Head of caudate nucleus (tissue), 42 donors: ENCODE data around the gene ETV5.
A peak's percentile ranks its signal among the peaks of the same experiment; 100 is the strongest.

Source experiments
- DNase-seq, 42 donors: peaks; one replicate each; pipeline versions ENCODE4 v3.0.0 to v3.0.0-alpha.2; 2020 to 2021; ENCODE audit warnings: mixed read lengths in 7 of 42
- intact Hi-C: fragments of 100-400 bp; cut with DNase I; formaldehyde crosslinking; loops from one replicate; pipeline ENCODE4 v1.15.0; 2022

The ETV5 gene

DNA sequence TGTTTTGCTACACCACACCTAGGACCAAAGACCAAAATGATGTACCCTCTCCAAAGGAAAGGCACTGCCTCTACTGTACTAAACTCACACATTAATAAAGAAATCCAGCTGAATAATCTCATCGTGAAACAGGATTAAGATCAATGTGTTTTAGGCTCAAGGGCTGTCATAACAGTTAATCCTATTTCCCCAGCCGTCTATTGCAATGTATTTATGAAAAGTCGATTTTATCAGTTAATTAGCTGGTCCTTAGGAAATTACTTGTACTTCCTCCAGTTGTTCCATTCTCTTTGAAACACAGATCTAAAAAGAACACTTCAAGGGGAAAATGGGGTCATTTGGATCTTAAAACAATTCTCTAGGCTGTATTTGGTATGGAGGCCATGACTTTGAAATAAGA, 8.5 kb downstream of the ETV5 start:
- intact Hi-C loops, result no loop called here

DNA sequence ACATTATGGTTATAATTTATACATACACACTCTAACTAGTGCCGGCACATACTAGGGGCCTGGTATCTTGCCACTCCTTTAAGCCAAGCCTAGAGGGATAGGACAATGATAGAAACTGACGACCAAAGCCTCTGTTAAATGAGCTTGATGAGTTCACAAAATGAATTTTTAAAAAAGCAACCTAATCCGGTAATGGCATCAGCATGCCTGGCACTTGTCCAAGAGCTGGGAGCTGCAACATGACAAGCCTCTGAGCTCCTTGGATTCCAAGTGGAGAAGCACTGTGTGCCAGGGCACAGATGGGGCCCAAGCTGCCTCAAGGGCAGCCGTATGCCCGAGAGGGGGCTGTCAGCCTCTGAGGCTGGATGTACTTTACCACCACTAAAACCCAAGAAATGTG, 9.7 kb downstream of the ETV5 start:
- DNase-seq, result peak in 26 of 42 donors; percentile 15 to 80 (median 46)
- intact Hi-C loops, result loop anchor here (5.0 kb wide), 1 partner anchor 52 kb away; no protein-coding TSS in a partner anchor

More for the DNA sequence above, 8.5 kb downstream of the ETV5 start:
- no peak for DNase-seq

DNA sequence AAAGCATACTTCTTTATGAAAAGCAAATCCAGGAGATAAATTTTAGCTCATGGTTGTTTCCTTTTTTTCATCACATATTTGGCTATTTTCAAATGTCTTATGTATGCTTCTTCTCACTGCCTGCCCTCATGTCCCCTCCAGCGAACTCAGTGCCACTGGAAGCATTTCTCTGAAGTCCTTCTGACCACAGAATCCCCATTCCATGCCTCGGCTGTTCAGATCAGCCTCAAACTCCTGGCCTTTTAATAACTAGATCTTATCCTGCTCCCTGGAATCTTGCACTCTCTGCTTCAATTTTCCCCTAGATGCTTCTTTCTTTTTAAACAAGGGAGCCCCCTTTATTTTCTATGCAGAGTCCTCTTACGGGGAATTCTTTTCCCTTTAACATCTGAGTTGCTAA, 10.1 kb downstream of the ETV5 start:
- intact Hi-C loops, result loop anchor here (5.0 kb wide), 1 partner anchor 51 kb away; no protein-coding TSS in a partner anchor
- no peak for DNase-seq

DNA sequence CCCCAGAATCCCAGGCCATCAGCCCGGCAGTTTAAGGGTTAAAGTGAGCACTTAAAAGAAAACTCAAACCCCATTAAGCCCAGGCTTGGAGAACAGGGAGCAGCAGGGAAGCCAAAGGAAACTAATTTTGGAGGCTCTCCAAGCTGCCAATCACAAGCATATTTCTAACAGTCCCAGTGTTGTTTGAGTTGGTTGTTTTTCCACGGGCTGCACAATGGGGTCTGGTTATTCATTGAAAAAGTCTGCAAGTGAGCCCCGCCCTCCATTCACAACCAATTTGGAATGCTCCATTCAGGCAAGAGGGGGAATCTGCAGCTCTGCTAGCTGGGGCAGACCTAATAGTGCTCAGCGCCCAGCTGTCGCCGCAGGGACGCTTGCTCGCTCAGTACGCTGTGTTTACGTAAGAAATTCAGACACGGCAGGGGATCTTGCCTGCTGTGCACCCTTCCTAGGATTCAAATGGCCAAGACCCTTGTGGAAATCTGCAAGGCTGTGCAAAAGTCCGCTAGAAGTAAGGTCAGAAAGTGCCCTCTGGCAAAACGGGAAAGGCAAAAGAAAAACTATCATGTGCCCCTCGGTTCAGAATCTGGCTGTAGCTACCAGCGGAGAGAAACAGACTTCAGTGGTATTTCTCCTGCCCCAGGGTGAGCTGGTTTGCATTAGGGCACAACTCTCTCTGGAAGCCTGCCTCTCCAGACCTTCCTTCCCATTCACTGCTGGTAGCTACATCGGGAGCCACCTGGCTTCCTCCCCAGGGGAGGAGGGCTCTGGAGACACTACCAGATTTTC, 11.0 kb downstream of the ETV5 start:
- DNase-seq, result peak; percentile 63 to 96 (median 88)
- intact Hi-C loops, result loop anchor here (1.0 to 5.0 kb wide), 2 partner anchors 51 to 102 kb away; no protein-coding TSS in a partner anchor

DNA sequence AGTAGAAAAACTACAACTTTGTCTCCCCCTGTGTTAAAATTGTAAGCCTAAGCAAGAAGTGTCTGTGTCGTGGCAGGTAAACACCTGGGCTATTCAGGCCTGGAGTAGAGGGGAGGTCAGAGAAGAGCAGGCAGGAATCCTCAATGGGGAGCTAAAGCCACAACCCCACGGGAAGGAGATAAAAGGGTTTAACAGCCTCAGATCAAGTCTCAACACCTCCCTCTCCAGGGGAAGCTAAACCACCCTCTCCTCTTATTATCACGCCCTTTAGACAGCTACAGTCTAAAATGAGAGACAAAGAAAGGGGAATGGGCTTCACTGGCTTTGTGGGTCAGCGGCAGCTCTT, 11.6 kb downstream of the ETV5 start:
- no peak for DNase-seq
- intact Hi-C loops, result loop anchor here (1.0 to 5.0 kb wide), 2 partner anchors 50 to 103 kb away; no protein-coding TSS in a partner anchor

DNA sequence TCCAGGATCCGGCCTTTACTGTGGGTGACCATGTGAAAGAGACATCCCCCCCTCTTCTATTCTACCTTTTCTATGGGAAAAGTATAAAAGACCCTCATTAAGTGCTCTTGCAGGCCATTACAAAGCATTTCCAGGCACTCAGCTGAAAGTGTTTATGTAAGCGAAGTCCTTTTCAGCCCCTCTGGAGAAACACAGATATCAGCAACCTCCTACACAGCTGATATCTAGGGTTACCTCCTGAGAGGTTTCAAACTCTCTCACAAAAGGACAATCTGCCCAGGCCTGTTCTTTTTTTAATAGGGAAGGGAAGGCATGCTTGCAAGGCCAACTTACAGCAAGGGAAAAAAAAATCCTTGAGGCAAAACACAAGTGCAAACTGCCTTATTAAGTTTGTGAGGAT, 12.6 kb downstream of the ETV5 start:
- intact Hi-C loops, result loop anchor here (5.0 kb wide), 1 partner anchor 49 kb away; no protein-coding TSS in a partner anchor
- no peak for DNase-seq

DNA sequence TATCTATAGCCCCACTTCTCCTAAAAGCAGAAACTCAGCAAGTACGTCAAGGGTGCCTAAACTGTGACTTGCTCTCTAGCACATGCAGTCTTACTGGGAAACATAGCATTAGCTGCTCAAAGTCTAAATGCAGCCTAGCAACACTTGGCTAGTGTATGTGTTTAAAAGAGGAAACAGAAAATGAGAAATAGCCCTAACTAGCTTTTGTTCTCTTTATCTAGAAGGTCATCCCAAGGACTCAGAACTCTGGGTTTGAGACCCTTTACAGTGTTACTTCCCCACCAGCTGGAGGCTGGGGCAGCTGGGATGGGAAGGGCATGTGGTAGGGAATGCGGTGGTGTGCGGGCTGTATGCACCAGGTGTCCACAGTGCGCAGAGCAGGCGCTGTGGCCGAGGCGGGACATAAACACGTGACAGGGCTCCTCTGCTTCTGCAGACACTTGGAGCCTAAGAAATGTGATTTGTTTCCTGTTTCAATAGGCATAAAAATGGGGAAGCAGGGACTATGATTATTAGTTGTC, 13.3 kb downstream of the ETV5 start:
- DNase-seq, result peak in 5 of 42 donors; percentile 17 to 60 (median 45)
- intact Hi-C loops, result loop anchor here (5.0 kb wide), 1 partner anchor 48 kb away; no protein-coding TSS in a partner anchor

DNA sequence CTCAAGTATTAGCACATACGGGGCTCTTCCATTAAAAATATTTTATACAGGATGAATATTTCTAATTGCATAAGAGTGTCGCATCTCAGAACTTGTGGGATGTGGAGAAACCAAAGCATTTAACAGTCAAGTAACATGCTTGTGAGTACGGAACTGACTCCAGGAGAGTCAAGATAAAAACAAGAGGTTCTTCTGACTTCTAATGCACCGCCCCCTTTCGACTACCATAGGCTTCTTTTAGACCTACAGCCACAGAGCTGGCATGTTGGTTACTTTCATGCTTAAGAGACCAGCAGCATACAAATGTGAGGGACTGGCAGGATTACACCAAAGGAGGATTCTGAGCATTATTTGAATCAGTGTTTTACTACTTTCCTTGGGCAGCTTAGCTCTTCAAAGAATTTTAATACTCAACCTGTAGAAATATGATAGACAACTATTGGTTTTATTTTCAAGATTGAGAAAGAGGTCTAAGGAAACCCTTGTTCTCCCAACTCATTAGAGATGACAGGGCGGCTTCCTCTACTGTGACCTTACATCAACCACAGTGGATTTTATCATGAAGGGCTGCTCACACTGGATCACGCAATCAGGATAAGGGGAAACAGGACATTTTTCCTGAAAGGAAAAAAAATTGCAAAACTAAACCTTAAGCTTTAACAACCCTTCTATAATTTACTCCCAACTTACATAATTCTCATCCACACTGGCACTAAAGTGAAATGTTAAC, 14.0 kb downstream of the ETV5 start:
- intact Hi-C loops, result loop anchor here (5.0 kb wide), 1 partner anchor 48 kb away; no protein-coding TSS in a partner anchor
- DNase-seq, result peak in 1 of 42 donors; percentile 32

DNA sequence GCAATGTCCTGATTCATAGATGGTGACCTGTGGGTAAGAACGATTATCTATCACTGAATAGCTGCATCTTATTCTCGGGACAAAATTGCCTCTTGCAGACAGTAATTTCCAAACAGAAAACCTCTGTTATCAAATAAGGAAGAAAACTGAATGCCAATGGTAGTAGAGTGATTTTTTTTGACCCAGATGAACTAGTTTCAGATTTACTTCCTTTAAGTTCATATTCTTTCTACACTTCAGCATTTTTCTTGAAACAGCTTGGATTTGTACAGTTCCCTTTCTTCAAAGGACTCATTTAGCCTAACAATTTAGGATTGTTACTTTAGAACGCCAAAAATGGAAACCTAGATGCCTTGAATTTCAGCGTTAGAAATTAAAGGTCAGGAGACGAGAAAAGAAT, 14.6 kb downstream of the ETV5 start:
- DNase-seq, result no peak
- intact Hi-C loops, result no loop called here

DNA sequence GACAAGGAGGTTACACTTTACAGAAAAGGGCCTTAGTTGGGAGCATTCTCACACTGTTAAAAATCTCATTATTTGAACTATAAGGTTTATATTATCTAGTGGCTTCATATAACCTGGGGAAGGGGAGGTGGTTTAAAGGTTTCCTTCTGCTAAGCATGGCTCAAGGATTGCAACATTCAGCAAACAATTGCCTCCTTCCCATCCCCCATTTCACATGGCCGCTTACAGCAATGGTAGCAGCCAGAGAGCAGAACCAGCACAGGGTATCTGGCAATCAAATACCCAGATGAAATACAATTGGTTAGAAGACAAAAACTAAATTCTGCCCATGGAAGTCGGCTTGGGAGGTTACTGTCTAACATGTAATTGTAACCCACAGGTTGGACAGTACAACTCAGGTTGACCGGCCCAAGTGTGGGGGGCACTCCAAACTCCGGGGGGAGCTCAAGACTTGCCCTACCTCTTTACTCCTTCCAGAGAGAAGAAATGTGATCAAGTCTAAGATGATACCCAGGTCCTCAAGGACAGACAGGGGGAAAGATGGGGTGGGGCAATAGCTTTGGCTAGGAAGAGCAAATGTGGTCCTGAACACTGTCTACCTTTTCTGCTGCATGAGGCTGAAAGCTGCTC, 15.5 kb downstream of the ETV5 start:
- DNase-seq, result no peak
- intact Hi-C loops, result no loop called here

DNA sequence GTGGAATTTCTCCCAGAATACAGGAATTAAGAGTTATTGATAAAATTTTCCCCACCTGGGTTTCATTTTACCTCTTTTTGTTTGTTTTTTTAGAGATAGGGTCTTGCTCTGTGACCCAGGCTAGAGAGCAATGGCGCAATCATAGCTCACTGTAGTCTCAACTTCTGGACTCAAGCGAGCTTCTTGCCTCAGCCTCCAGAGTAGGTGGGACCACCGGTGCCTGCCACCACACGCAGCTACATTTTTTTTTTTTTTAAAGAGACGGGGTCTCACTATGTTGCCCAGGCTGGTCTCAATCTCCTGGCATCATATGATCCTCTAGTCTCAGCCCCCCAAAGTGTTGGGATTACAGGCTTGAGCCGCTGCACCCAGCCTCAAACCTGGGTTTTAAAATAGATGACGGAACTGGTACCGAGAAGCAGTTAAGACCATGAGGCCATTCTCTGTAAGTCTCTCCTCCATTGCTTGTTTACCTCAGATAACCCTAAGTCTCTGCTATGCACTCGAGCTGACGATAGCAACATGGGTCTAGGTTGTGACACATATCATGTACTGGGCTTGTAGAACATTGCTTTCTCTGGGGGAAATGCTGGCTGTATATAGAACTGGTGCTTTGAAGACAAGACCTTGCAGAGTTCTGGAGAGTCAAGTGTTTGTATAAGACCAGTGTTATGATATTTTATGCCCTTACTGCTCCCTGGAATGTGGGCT, 16.4 kb downstream of the ETV5 start:
- peak in 1 of 42 donors; percentile 3 for DNase-seq
- intact Hi-C loops, result no loop called here

DNA sequence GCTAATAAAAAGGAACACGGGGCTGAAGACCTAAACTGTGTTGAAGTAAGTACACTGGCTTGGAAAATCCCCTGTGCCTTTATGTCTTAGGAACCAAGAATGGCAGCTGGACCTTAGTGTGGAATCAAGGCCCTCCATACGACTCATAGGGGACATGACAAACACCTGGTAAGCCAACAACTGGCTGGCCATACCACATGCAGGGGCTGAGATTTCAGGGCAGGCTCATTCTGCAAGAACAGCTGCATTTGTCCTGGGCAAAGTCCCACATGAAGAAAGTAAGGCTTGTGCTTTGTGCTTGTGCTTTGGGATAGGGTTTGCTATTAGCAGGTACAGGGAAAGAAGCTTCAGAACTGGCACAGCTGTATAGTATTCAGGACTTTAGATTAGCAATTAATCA, 18.0 kb downstream of the ETV5 start:
- peak in 1 of 42 donors; percentile 26 for DNase-seq

DNA sequence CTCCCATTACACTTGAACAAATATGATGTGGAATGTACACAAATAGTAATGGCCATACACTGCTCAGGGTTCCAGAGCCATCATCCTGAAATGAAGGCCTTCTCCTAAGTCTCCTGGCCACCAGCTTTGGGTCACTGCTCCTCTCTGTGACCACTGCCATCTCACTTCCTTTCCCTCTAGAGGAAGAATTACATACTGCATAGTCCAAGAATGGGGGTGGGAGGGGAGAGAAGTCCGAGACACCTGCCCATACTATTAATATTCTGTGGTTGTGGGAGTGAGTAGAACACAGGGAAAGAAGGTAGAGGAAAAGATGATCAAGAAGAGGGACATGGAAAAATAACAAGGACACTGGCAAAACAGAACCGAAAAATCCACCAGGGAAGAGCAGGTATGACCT, 20.6 kb downstream of the ETV5 start:
- no peak for DNase-seq
- intact Hi-C loops, result no loop called here

More for the DNA sequence above, 18.0 kb downstream of the ETV5 start:
- intact Hi-C loops, result no loop called here

DNA sequence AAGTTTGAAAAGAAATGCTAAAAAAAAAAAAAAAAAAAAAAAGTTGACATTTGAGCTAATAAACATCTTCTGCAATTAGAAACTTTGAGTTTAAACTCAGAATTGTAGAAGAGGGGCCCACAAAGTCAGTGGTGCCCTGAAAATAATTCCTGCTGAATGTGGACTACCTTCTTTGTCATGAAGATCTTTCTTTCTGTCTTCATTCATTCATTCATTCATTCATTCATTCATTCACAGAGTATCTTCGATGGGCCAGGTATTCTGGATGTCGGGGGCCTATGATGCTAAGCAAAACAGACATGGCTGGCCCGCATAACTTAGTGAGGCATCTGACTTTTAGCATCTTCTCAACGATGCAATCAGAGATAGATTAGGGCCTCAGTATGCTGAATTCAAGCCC, 24.6 kb downstream of the ETV5 start:
- intact Hi-C loops, result no loop called here
- no peak for DNase-seq

DNA sequence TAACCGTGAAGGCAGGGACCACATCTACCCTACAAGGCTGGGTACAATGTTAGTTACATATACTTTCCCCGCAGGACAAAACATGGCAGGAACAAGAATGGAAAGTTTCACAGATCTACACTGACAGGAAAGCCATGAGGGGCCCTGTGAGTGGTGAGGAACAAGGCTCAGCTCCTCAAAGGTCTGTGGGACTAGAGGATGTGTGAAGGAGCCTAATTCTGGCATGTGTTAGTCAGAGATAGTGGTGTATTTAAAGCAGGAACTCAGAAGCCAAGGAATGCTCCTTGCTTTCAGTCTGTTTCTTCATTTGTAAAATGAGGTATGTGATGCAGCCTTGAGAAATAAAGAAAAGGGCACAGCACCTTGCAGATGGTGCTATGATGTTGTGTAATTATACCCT, 25.1 kb downstream of the ETV5 start:
- DNase-seq, result no peak
- intact Hi-C loops, result no loop called here

DNA sequence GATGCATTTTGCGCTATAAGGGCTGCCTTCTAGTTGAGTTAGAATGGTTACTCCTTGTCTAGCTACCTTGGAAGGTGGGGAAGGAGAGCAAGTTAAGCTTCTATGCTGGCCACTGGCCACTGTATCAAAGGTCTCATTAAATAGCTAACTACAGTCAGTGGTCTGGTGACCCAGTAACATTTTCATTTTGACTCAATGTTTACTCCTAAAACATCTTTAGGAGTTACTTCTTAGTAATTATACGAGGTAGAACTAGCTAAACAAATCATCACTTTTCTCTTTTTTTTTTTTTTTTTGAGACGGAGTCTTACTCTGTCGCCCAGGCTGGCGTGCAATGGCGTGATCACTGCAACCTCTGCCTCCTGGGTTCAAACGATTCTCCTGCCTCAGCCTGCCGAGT, 26.7 kb downstream of the ETV5 start:
- intact Hi-C loops, result no loop called here
- DNase-seq, result no peak

DNA sequence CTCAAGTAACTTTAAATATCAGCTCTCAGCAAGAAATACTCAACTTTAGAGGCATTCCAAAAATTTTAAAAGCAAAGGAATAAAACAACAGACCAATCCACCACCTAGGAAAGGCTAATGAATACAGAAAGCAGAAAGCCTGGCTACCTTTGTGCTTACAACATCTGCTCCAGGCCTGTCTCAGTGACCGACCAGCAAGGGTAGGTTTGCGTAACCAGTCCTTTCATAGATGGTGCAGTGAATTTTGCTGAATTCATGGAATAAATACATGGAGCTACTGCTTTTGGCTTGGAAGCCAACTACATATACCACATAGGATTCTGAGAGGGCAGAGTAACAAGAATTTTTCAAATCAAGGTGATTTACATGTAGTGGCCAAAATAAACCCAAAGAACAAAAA, 27.2 kb downstream of the ETV5 start:
- no peak for DNase-seq
- intact Hi-C loops, result no loop called here

DNA sequence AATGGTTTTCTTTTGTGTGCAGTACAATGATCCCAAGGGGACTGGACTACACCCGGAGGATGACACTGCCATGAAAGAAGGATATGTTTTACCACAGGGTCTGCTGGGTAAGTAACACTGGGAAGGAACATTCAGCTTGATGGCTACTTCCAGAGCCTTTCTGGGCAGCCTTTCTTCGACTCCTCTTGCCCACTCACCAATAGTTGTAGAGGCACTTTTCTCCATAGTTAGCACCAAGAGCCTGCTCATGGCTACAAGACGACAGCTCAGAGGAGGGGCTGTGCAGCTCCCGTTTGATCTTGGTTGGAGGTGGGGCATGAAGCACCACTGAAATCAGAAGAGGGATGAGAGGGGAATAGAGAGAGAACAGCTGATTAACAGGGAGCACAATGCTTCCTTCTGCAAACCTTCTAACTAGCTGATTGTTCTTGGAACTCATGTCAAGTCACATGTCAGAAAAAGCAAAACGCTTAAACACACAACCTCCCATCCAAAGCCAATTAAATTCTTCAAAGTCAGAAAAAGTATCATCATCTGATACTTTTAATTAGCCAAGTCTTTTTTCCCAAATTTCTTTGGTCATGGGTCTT, 27.9 kb downstream of the ETV5 start:
- intact Hi-C loops, result no loop called here

DNA sequence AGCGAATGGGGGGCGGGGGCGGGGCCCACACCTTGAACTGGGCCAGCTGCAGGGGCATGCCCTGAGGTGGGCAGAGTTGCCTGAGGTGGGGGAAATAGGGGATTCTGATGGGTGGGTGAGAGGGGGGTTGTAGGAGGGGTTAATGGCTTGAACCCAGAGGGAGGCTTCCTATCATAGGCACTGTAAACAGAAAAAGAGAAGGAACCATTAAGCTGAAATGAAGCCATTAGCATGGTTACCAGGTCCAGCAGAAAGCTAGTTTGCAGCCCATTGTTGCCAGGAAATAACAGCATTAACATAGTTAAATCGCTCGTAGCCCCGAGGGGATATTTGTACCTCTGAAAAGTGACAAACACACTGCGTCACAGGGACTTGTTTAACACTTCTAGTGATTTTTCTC, 29.0 kb downstream of the ETV5 start:
- DNase-seq, result no peak
- intact Hi-C loops, result no loop called here

More for the DNA sequence above, 27.9 kb downstream of the ETV5 start:
- DNase-seq, result no peak
